Ureter (tissue), 1 donor: Measurements from ENCODE around the gene RAP1GAP. TPM values are rescaled to one million over a fixed set of nuclear protein-coding genes. Genes with fewer than 3 reads are reported as not detected.

Experiments
- DNase-seq: peaks from one replicate; pipeline ENCODE4 v3.0.0-alpha.2; 2020; ENCODE audit warnings: low spot score
- total RNA-seq: library from RNA; stranded (reverse); gene quantifications from one replicate; pipeline ENCODE4 v1.2.4, GENCODE V29; 2023
- donor health status: DM: yes; HTN: yes; CAD: no.

The RAP1GAP gene
- 47.0 TPM for total RNA-seq

GRCh38 chr1:21669258-21670058 is at the start of gene RAP1GAP:
Gene RAP1GAP (minus strand): TSS chr1:21669357. CDS start chr1:21620032, 49,325 bp downstream.
- no peak for DNase-seq

DNA sequence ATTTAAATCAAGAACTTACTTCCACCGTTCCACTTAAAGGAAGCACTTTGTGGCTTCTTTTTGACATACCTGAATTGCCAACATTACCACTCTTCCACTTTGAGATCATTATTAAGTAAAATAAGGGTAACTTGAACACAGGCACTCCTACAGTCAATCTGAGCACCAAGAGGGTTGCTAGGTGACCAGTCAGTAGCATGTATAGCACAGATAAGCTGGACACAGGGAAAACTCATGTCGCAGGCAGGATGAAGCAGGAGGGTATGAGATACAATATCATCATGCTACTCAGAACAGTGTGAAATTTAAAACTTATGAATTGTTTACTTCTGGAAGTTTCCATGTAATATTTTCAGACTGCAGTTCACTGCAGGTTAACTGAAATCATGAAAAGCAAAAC is 47.0 kb upstream of the RAP1GAP start:
- DNase-seq: no peak

DNA sequence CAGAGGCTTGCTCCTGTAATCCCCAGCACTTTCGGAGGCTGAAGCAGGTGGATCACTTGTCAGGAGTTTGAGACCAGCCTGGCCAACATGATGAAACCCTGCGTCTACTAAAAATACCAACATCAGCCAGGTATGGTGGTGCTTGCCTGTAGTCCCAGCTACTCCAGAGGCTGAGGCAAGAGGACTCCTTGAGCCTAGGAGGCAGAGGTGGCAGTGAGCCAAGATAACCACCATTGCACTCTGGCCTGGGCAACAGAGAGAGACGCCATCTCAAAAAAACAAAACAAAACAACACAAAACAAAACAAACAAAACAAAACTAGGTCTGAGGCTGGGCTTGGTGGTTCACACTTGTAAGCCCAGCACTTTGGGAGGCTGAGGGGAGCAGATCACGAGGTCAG is 38.7 kb upstream of the RAP1GAP start:
- DNase-seq: no peak

DNA sequence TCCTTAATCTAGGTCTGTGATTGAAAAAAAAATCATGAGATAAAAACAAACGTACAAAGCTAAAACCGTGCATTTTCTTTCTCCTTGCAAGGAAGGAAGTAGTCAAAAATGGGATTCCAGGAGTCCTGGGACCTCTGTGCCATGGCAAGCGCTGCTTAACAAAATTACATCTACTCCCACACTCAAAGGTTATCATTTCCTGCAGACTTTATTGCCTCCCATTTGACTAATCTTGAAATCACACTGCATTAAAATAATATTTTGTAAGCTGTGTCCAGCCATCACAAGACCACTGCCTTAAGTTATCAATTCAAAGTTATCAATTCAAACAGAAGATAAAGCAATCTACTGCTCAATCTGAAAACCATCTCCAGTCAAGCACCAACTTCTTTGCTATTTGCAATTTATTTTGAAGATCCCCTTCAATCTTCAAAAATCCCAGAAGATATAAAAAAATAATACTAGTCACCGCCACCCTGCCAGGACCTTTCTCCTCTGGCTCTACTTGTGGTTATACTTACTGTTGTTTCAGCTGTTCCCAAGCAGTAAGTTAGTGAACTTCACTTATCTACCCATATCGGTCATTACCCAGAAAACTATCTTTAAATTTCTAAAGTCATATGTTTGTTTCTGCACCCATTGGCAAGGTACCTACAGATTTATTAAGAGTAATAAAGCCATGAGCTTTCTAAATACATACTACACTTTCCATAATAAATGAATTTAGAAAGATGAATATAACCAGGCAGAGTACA is 38.1 kb upstream of the RAP1GAP start:
- no peak for DNase-seq

GRCh38 chr1:21706151-21706835 is 37.1 kb upstream of the RAP1GAP start:
- DNase-seq: no peak

GRCh38 chr1:21705303-21705980 is 36.3 kb upstream of the RAP1GAP start:
- DNase-seq: no peak

- no peak for DNase-seq
Observed at GRCh38 chr1:21704145-21704544, 35.0 kb upstream of the RAP1GAP start.

- no peak for DNase-seq
Observed at GRCh38 chr1:21703318-21703963, 34.3 kb upstream of the RAP1GAP start.

DNA sequence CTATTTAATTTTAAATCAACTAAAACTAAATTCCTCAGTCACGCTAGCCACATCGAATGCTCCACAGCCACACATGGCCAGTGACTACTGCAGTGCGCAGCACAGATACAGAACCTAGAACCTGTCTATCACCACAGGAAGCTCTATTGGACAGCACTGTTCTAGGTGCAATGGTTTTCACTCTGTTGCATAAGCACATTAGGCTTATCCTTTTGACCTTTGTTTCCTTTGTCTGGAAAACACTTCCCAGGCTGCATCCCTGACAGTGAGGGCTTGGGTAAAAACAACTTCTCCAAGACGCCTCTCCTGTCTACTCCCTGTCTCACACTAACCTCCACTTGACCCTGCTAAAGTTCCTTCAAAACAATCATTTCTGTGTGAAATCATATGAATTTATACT is 33.6 kb upstream of the RAP1GAP start:
- no peak for DNase-seq

DNA sequence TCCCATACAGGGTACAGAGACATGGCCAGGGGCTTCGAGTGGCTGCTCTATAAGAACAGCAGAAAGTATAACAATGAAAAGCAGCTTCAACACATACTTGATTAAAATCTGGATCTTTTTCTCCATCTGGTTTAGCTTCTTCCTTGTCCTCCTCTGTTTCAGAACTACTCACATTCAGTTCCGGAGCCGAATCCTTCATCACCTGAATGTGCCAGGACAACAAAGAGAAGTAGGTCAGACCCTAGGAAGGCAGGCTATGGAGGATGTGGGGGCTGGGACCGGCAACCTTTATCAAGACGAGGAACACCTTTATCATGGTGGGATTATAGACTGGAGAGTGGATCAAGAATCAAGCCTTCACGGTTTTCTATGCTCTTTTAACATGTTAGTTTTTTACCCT is 32.2 kb upstream of the RAP1GAP start:
- no peak for DNase-seq

DNA sequence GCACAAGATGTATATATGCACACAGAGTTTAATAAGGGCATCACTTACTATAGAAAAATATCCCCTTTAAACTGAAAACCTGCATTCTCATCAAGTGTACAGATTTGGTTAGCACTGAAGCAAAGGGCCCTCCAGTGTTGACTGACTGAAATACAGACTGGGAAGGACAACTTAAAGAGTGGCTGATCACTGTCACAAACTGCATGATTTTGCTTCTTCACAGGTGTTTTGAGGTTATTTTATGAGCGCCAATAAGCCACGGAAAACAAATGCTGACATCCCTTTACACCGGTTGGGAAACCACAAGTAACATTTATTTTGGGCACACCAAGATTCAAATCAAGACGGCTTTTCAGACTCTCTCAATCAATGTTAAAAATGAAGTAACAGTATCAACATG is 30.9 kb upstream of the RAP1GAP start:
- no peak for DNase-seq

DNA sequence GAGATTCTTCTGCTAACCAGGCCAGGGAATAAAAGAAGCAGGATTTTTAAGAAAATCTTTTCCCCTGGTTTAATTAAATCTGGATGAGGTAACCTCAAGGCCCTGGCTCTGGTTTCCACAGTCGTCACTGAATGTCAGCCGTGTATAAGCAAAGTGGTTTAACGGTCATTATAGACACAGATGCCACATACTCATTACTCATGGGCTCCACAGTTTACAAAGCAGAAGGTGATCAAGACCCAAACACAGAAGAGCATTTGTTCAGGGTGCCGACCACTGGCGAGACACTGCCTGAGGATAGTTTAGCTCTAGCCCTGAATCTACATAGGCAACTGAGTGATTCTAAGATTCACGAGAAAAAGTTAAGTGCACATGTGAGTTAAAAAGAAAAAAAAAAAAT is 27.8 kb upstream of the RAP1GAP start:
- DNase-seq: no peak

GRCh38 chr1:21693732-21694131 is 24.6 kb upstream of the RAP1GAP start:
- DNase-seq: no peak

DNA sequence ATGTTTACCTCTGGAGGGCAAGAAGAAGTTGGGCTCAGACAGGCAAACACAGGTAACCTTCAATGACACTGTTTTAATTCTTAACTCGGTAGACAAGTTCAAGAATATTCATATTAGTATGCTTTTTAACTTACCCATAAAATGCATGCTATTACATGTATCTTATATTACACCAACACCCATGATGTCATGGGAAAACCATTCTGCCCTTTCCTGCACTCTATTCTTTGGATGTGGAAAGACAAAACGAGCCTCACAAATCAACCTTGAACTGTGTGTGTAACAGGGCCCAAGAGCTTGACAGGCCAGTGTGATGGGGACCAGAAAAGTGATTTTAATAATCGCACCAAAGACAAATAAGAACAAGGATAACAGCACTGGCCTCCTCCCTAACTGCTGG is 22.6 kb upstream of the RAP1GAP start:
- no peak for DNase-seq

- DNase-seq: no peak
Observed at GRCh38 chr1:21689661-21690372, 20.7 kb upstream of the RAP1GAP start.

GRCh38 chr1:21687081-21687529 is 17.9 kb upstream of the RAP1GAP start:
- DNase-seq: no peak

DNA sequence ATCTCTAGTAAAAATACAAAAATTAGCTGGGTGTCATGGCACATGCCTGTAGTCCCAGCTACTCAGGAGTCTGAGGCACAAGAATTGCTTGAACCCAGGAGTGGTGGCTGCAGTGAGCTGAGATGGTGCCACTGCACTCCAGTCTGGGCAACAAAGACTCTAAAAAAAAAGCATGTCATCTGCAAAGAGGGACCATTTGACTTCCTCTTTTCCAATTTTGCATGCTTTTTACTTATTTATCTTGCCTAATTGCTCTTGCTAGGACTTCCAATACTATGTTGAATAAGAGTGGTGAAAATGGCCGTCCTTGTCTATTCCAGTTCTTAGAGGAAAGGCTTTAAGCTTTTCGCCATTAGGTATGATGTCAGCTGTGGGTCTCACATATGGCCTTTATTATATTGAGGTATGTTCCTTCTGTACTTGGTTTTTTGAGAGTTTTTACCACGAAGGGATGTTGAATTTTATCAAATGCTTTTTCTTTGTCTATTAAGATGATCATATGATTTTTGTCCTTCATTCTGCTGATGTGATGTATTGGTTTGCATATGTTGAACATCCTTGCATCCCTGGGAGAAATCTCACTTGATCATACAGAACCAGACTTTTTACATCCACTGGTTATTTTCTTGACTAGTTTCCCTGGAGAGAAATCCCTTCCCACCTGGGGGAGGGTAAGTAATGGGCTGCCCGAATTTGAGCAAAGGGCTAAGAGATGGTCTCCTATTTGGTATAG is 17.0 kb upstream of the RAP1GAP start:
- no peak for DNase-seq

DNA sequence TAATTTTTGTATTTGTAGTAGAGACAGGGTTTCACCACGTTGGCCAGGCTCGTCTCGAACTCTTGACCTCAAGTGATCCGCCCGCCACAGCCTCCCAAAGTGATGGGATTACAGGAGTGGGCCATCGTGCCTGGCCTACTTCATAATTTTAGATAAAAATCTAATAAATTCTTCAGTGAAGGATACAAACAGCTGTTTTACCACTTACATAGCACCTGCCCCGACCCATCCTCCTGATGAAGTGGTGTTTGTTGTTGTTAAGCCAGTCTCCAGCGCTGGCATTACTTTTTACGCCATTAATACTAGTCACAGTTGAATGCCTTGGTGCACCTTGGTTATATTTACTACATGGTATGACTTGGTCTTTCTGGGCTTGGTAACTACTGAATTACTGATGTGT is 12.3 kb upstream of the RAP1GAP start:
- no peak for DNase-seq

DNA sequence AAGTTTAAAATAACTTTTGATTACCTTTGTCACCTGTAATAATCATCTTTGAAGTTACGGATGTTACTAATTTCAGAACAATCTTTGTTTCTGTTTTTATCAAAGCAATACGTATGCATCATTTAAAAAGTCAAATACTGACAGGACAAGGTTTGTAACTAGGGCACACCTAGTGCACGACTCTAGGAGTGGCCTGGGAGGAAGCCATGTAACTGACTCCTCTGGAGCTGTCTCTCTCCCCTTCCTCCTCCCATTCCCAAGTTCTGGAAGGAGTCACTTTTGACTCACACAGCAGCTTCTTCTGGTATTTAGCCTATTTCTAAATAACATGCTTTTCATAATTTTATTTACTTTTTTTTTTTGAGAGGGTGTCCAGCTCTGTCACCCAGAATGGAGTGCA is 11.8 kb upstream of the RAP1GAP start:
- no peak for DNase-seq

GRCh38 chr1:21680381-21680780 is 11.2 kb upstream of the RAP1GAP start:
- DNase-seq: no peak
